GM23248 (cell line): ENCODE data around the gene PTP4A2.

Experiments
- EZH2 ChIP-seq: fragments of 200-600 bp; sonication (generic); IDR thresholded peaks from 2 replicates; pipeline ENCODE4 v1.6.1; 2018; ENCODE audit warnings: antibody characterized with exemption, mild to moderate bottlenecking; ENCODE audit not compliant: insufficient read depth, poor library complexity, severe bottlenecking
- EZH2phosphoT487 ChIP-seq: fragments of 200-600 bp; sonication (generic); IDR thresholded peaks from 2 replicates; pipeline ENCODE4 v1.6.1; 2018; ENCODE audit warnings: antibody characterized with exemption, moderate library complexity, mild to moderate bottlenecking, low read depth; ENCODE audit not compliant: insufficient read depth

GRCh38 chr1:31952825-31953220, 14.7 kb upstream of the PTP4A2 start:
- no peak for TF ChIP-seq EZH2phosphoT487
- no peak for TF ChIP-seq EZH2
